Midbrain (tissue), 1 donor: ENCODE results near the gene CALHM5.
"Not testable (repeated sequence)": the region's sequence is repeated elsewhere in the genome, so short reads cannot be mapped to it uniquely, and the experiment has no call there.

Source experiments
- DNase-seq: peaks from one replicate; lab custom pipeline; 2025; lab: John Stamatoyannopoulos, UW

Gene CALHM5, protein sequence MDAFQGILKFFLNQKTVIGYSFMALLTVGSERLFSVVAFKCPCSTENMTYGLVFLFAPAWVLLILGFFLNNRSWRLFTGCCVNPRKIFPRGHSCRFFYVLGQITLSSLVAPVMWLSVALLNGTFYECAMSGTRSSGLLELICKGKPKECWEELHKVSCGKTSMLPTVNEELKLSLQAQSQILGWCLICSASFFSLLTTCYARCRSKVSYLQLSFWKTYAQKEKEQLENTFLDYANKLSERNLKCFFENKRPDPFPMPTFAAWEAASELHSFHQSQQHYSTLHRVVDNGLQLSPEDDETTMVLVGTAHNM

GRCh38 chr6:116511424-116512110 lies at the start of gene CALHM5:
Gene CALHM5 (plus strand): TSS chr6:116511639. CDS start chr6:116511697, 58 bp downstream.
- DNase-seq = peak; percentile 1

DNA sequence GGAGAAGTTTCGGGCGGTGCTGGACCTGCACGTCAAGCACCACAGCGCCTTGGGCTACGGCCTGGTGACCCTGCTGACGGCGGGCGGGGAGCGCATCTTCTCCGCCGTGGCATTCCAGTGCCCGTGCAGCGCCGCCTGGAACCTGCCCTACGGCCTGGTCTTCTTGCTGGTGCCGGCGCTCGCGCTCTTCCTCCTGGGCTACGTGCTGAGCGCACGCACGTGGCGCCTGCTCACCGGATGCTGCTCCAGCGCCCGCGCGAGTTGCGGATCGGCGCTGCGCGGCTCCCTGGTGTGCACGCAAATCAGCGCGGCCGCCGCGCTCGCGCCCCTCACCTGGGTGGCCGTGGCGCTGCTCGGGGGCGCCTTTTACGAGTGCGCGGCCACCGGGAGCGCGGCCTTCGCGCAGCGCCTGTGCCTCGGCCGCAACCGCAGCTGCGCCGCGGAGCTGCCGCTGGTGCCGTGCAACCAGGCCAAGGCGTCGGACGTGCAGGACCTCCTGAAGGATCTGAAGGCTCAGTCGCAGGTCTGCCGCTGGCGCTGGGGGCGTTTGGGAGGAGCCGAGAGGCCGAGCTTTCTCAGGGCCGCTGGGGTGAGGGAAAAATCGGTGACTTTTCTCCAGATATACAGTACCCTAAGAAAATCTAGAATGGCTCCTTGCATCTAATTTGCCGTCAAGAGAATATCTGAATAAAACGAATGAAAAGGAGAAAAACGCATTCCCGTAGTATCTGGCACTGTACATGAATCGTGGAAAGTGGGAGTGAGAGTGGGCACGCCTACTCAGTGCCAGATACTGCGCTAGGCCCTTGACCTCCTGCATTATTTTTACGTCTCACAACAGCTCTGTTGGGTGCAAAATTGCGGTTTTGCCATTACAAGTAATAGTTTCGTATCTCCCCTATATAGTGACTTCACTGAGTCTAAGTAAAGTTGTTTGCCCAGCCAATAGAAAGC lies 49.2 kb upstream of the CALHM5 start:
- DNase-seq = no peak

DNA sequence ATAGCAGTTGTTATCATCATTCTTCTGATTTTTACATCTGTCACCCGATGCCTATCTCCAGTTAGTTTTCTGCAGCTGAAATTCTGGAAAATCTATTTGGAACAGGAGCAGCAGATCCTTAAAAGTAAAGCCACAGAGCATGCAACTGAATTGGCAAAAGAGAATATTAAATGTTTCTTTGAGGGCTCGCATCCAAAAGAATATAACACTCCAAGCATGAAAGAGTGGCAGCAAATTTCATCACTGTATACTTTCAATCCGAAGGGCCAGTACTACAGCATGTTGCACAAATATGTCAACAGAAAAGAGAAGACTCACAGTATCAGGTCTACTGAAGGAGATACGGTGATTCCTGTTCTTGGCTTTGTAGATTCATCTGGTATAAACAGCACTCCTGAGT lies 48.1 kb upstream of the CALHM5 start:
- DNase-seq = no peak

DNA sequence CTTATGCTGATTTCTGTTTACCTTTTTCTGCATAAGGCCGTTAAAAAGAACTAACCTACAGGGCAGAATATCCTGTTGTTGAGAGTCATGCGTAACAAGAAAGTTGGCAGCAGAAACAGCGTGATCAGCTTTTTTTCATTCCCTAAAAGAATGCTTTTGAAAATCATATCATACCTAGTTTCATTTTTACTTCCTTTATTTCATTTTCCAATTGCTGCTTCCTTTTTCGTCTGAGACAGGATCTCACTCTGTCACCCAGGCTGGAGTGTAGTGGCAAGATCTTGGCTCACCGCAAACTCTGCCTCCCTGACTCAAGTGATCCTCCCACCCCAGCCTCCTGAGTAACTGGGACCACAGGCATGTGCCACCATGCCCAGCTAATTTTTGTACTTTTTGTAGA lies 46.2 kb upstream of the CALHM5 start:
- DNase-seq = no peak

- no peak for DNase-seq
Observed at GRCh38 chr6:116467096-116467495, 44.3 kb upstream of the CALHM5 start.

GRCh38 chr6:116467514-116467913 lies 43.9 kb upstream of the CALHM5 start:
- no peak for DNase-seq

- no peak for DNase-seq
Observed at GRCh38 chr6:116468293-116468692, 43.1 kb upstream of the CALHM5 start.

DNA sequence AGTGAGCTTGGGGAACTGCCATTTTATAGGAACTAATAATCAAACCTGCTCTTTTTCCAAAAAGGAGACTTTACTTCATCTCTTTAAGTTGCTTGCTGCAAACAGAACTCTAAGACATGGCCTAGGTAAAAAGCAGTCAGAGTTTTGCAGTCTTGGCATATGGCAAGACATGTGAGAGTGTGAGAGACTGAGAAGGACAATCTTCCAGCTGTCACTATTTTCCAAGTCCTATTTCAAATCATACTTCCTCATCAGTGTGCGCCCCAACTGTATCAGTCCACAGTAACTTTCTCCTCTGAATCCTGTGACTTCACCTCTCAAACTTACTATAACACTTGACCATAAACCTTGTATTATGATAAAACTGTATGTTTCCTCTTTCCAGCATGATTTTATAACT lies 39.9 kb upstream of the CALHM5 start:
- DNase-seq = no peak

GRCh38 chr6:116472706-116473105 lies 38.7 kb upstream of the CALHM5 start:
- no peak for DNase-seq

DNA sequence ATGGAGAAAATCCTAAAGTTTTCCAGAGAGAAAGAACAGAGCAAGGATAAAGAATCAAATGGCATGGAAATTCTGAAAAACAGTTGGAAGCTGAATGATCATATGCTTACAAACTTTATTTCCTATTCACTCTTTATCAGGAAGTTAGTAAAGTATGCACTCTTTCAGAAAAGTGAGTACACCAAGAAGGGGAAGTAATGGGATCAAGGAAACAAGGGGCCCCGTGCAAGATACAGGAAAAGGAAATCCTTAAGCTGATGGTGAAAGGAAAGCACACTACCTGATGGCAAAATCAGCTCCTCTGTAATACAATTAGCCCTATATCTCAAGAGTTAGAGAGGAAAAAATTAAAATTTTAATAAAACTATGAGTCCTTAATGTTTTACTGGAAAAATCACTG lies 36.3 kb upstream of the CALHM5 start:
- no peak for DNase-seq

- DNase-seq = no peak
Observed at GRCh38 chr6:116476002-116476678, 35.3 kb upstream of the CALHM5 start.

GRCh38 chr6:116482780-116483179 lies 28.7 kb upstream of the CALHM5 start:
- DNase-seq = no peak

- DNase-seq = no peak
Observed at GRCh38 chr6:116483616-116484015, 27.8 kb upstream of the CALHM5 start.

DNA sequence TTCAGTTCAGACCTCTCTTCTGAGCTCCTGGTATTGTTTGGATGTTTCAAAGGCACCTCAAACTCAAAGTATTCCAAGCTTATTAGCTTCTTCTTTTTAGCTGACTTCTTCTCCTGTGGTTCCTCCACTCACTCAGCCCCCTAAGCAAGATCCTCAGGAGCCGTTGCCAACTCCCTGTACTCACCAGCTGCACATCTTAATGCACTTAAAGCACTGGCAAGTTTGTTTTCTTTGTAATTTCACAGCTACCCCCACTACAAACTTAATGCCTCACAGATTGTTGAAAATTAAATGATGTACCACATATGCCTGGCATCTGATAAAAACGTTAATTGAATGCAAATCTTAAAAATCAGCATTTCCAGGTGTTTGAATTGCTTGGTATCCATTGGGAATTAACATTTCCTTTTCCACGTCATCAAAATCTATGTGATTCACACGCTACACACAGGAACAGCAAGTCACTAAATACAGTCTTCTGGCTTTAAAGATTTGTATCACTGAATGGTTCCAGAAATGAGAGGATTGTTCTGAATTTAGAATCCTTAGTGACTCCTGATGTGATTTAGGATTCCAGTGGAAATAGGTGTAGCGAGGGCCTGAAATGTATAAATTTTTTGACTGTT lies 25.8 kb upstream of the CALHM5 start:
- DNase-seq = no peak

GRCh38 chr6:116491610-116492330 lies 19.7 kb upstream of the CALHM5 start:
- DNase-seq = no peak

- no peak for DNase-seq
Observed at GRCh38 chr6:116492331-116493067, 18.9 kb upstream of the CALHM5 start.

DNA sequence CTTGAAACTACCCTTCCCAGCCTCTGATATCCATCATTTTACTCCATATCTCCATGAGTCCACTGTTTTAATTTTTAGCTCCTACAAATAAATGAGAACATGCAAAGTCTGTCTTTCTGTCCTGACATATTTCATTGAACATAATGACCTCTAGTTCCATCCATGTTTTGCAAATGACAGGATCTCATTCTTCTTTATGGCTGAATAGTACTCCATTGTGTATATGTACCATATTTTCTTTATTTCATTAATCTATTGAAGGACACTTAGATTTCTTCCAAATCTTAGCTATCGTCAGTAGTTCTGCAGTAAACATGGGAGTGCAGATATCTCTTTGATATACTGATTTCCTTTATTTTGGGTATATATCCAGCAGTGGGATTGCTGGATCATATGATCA lies 16.3 kb upstream of the CALHM5 start:
- not testable (repeated sequence) for DNase-seq

DNA sequence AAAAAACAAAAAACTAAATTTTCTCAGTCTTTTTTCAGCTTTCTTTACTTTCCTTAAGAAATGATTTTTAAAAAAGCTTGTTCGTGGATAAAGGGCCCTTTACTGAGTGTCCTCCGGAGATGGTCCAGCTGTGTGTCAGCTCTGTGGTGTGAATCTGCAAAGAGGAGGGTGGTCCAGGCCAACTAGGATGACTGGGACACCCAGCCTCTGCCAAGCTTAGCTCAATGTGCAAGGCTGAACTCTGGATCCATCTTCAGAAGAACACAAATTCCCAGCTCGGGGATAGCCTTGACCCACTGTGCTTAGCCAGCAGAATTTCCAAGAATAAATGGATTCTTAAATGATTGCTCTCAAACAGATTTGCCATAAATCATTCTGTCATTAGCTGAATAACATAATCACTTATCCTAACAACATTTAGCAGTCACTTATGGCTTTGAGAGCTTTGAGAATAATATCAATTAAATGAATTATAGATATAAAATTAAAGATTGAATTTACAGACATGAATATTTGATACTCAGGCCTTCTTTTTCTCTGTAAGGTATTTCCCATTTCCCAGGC lies 14.2 kb upstream of the CALHM5 start:
- DNase-seq = no peak

DNA sequence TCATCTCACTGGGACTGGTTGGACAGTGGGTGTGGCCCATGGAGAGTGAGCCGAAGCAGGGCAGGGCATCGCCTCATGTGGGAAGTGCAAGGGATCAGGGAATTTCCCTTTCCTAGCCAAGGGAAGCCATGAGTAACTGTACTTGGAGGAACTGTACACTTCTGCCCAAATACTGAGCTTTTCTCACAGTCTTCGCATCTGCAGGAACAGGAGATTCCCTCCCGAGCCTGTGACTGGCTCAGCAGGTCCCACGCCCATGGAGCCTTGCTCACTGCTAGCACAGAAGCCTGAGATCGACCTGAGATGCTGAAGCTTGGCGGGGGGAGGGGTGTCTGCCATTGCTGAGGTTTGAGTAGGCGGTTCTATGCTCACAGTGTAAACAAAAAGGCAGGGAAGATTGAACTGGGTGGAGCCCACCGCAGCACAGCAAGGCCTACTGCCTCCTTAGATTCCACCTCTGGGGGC lies 10.4 kb upstream of the CALHM5 start:
- no peak for DNase-seq

DNA sequence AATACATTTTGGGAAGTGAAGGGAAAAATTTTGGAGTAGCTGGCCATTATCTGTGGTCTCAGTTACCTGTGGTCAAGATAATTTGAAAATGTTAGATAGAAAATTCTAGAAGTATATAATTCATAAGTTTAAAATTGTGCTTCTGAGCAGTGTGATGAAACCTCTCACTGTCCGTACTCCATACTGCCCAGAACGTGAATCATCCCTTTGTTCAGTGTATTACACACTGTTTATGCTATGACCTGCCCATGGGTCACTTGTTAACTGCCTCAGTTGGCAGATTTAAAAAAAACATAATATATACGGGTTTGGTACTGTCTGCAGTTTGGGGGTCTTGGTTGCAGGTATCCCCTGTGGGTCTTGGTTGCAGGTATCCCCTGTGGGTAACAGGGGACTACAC lies 4.1 kb upstream of the CALHM5 start:
- no peak for DNase-seq
